MCF 10A (cell line): ENCODE data around the gene ATG14. TPM values are rescaled to one million over a fixed set of nuclear protein-coding genes. Genes with fewer than 3 reads are reported as not detected.

Experiments used
- BruUV-seq: library from RNA; stranded (reverse); fragments of 400-500 nt; replicated peaks from 2 replicates; lab custom pipeline; 2021; lab: Mats Ljungman, UMichigan
- CTCF ChIA-PET: fragments of 300-600 bp; sonication (Branson Sonifier 250); formaldehyde crosslinking; extraction: SDS; loops from one replicate; lab custom pipeline; 2021; ENCODE audit warnings: antibody characterized with exemption, inconsistent platforms; lab: Yijun Ruan, JAX
- POLR2A ChIA-PET: fragments of 300-600, 350-650 bp; sonication (Branson Sonifier 250); formaldehyde crosslinking; extraction: SDS; loops from one replicate; lab custom pipeline; 2020; ENCODE audit warnings: antibody characterized with exemption, inconsistent platforms; lab: Yijun Ruan, JAX
- DNase-seq: peaks from one replicate; pipeline ENCODE4 v3.0.0-alpha.2; 2018; ENCODE audit not compliant: unreplicated experiment
- H3K27ac Mint-ChIP-seq: one replicate; pipeline ENCODE4 v1.8.0; 2022; ENCODE audit warnings: mild to moderate bottlenecking, low read depth, mixed read lengths; ENCODE audit not compliant: unreplicated experiment
- H3K27me3 Mint-ChIP-seq: one replicate; pipeline ENCODE4 v1.8.0; 2022; ENCODE audit warnings: mixed read lengths; ENCODE audit not compliant: insufficient read depth, unreplicated experiment
- H3K36me3 Mint-ChIP-seq: one replicate; pipeline ENCODE4 v1.8.0; 2022; ENCODE audit warnings: mild to moderate bottlenecking, moderate library complexity, mixed read lengths; ENCODE audit not compliant: insufficient read depth, unreplicated experiment
- H3K4me1 Mint-ChIP-seq: one replicate; pipeline ENCODE4 v1.8.0; 2022; ENCODE audit warnings: mixed read lengths; ENCODE audit not compliant: insufficient read depth, unreplicated experiment
- H3K4me3 Mint-ChIP-seq: one replicate; pipeline ENCODE4 v1.8.0; 2022; ENCODE audit warnings: mild to moderate bottlenecking, moderate library complexity, mixed read lengths; ENCODE audit not compliant: unreplicated experiment
- H3K9me3 Mint-ChIP-seq: one replicate; pipeline ENCODE4 v1.8.0; 2022; ENCODE audit warnings: mixed read lengths; ENCODE audit not compliant: unreplicated experiment
- CTCF ChIP-seq: fragments of 200-600 bp; IDR thresholded peaks from one replicate; pipeline ENCODE4 v1.8.0; 2022; ENCODE audit warnings: antibody characterized with exemption, mild to moderate bottlenecking; ENCODE audit not compliant: unreplicated experiment
- intact Hi-C: fragments of 100-400 bp; cut with micrococcal nuclease; formaldehyde crosslinking; loops from 2 replicates; pipeline ENCODE4 v1.14.1; 2022
- total RNA-seq: library from RNA; stranded (reverse); gene quantifications from 2 replicates; pipeline ENCODE4 v1.2.3, GENCODE V29; 2022

The ATG14 gene
- total RNA-seq, 1 experiment from 2014 or later = 6.6 TPM

GRCh38 chr14:55433880-55434804, 22.5 kb upstream of the ATG14 start:
- DNase-seq = no peak
- Mint-ChIP-seq H3K27ac (no peak overlapping the region), H3K9me3 (no peaks in the 10 kb centered on the region), H3K27me3 (peaks cover 16% of the 10 kb centered on the region), H3K4me3 (no peak overlapping the region), H3K4me1 (peaks cover 5% of the 10 kb centered on the region), H3K36me3 (no peaks in the 10 kb centered on the region)
- no peak for TF ChIP-seq CTCF
- intact Hi-C loops = no loop called here
- ChIA-PET CTCF (interaction anchor here (0.7 to 2.3 kb wide), 7 partner anchors 12 to 1050 kb away, joined by 3 to 14 read pairs (median 4); no protein-coding TSS in a partner anchor), POLR2A (interaction anchor here (0.6 to 0.7 kb wide), 4 partner anchors 147 to 751 kb away, joined by 3 read pairs; no protein-coding TSS in a partner anchor)
- BruUV-seq = no TSS peak

DNA sequence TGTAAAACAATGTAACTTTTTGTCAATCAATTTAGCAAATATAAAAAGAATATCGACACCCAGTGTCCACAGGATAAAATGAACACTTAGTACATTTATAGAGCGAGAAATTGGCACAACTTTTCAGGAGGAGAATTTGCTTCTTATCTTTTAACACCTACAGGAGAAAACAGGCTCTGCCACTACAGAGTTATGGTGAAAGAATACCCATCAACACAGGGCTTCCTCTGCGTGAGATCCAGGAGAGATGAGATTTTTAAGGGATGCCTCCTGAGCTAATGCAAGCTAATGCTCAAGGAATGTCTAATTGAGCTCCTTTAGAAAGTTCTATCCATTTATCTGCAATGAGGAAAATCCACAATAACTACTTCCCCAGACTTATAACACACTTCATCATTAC, 21.0 kb upstream of the ATG14 start:
- intact Hi-C loops = no loop called here
- H3K27ac Mint-ChIP-seq = no peak overlapping the region
- H3K27me3 Mint-ChIP-seq = peaks cover 16% of the 10 kb centered on the region
- CTCF ChIA-PET = interaction anchor here (0.6 to 2.3 kb wide), 10 partner anchors 13 to 1042 kb away, joined by 3 to 14 read pairs (median 3); no protein-coding TSS in a partner anchor
- TF ChIP-seq CTCF = no peak
- no peak overlapping the region for H3K4me3 Mint-ChIP-seq
- peaks cover 6% of the 10 kb centered on the region for H3K4me1 Mint-ChIP-seq
- DNase-seq = no peak
- no peaks in the 10 kb centered on the region for H3K9me3 Mint-ChIP-seq
- POLR2A ChIA-PET = interaction anchor here (0.6 to 0.7 kb wide), 3 partner anchors 94 to 997 kb away, joined by 3 to 4 read pairs (median 3); partner anchors contain the start of gene FBXO34
- no peaks in the 10 kb centered on the region for H3K36me3 Mint-ChIP-seq
- no TSS peak for BruUV-seq

DNA sequence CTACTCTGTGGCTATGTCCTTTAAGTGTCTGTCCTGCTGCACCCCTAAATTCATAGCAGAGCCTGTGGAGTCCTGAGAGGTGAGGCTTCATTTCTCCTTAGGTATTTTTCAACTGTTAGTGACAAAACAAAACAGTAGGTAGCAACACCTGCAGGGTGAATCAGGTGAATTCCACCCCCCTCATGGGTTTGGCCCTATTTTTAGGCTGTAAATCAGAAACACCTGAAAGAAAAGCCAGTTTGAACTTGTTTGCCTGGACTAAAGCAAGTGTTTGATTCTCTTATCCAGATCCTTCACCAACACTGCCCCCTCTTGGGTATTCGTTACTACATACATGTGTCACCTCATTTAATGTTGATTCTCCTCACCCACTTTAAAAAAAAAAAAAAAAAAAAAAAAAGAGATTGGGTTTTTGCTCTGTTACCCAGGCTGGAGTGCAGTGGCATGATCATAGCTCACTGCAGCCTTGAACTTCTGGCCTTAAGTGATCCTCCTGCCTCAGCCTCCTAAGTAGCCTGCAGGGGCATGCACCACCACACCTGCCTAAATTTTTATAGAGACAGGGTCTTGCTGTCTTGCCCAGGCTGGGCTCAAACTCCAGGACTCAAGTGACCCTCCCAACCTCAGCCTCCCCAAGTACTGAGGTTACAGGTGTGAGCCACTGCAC, 18.5 kb upstream of the ATG14 start:
- peak; percentile 87 for DNase-seq
- intact Hi-C loops = loop anchor here (1.0 to 2.0 kb wide), 4 partner anchors 75 to 217 kb away; partner anchors contain the start of gene FBXO34
- no peaks in the 10 kb centered on the region for H3K9me3 Mint-ChIP-seq
- peak; percentile 42 for TF ChIP-seq CTCF
- no TSS peak for BruUV-seq
- no peaks in the 10 kb centered on the region for H3K36me3 Mint-ChIP-seq
- no peak overlapping the region for H3K4me3 Mint-ChIP-seq
- peaks cover 16% of the 10 kb centered on the region for H3K4me1 Mint-ChIP-seq
- ChIA-PET POLR2A (interaction anchor here (1.1 kb wide), 1 partner anchor 379 kb away, joined by 3 read pairs; the partner anchor contains the start of gene MAPK1IP1L), CTCF (interaction anchor here (0.6 to 3.6 kb wide), 14 partner anchors 8 to 1288 kb away, joined by 3 to 17 read pairs (median 4); no protein-coding TSS in a partner anchor)
- no peaks in the 10 kb centered on the region for H3K27me3 Mint-ChIP-seq
- H3K27ac Mint-ChIP-seq = peak overlapping the region; percentile 46
